HG03095 (cell line): Measurements from ENCODE around the gene ZNF362.
"Not testable (repeated sequence)": the region's sequence is repeated elsewhere in the genome, so short reads cannot be mapped to it uniquely, and the experiment has no call there.

Experiments used
- ATAC-seq: cut with Tn5 transposase; IDR thresholded peaks from one replicate; pipeline ENCODE4 v1.9.1; 2021; ENCODE audit warnings: moderate library complexity; ENCODE audit not compliant: unreplicated experiment

Gene ZNF362

DNA sequence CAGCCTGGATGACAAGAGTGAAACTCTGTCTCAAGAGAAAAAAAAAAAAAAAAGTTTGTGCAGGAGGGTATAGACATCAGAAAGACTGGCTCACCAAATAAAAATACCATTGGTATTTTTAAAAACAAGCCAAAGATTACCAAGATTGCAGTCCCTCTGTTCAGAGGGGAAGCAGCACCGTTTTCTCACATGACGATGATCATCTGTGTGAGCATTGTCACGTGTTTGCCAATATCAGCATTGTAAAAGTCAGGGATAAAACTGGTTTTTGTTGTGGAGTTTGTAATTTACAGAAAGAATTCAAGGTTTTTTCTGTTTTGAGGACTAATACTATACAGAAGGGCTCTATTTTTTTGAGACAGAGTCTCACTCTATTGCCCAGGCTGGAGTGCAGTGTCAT, 26.5 kb downstream of the ZNF362 start:
- ATAC-seq: no peak

DNA sequence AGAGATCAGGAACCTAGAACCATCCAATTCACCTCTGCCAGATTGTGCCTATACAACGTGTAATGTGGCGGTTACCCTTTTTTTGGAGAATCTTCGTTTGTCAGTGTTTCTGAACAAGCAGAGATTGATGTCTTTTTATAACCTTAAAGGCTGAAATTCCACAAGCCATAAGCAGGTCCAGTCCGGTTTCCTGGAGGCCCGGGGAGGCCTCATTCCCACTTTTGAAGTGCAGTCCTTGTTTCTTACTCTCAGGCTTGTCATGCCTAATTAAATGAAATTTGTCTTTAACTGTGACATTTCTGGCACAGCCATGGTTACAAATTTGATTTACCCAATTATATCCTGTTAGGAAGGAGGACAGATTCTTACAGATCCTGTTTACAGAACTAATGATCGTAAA, 27.8 kb downstream of the ZNF362 start:
- ATAC-seq: no peak

DNA sequence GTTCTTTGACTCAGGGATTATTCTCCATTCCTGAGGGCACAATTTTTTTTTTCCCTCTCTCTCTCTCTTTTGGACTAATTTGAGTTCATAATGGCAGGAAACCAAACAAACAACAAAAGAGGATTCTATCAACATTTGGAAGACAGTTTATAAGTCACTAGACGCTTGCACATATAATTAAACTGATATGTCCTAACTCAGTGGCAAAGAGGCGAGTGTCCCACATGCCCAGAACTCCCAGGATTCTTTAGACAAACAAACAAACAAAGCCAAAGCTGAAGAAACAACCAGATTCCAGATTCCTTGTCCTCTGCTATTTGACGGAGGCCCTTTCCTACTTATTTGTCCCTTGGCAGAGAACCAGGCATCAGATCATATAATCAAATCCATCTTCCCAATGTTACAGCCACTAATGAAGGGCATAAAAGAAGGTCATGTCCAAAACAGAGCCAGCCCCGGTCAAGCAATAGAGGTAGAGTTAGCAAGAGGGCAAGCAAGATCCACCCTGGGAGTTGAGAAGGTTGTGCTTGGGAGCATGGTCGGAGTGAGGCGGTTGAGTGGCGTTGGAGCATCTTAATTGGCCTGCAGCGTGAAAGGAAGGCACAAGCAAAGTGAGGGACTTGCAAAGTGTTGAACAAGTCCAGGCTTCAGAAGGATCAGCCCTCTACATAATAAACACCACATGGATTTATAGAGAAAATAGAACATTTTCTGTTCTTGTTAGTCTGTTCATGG, 30.3 kb downstream of the ZNF362 start:
- ATAC-seq: no peak

DNA sequence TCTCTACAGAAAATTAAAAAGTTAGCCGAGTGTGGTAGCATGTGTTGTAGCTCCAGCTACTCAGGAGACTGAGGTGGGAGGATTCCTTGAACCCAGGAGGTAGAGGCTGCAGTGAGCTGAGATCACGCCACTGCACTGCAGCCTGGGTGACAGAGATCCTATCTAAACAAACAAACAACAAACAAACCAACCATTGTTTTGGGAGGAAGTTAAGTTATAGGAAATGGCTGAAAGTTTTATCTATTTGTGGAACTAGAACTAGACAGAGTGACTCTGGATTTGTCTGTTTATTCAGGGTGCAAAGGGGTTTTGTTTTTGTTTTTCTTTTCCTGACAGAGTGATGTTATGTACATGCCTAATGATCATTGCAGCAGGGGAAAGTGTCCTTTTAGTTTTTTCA, 31.0 kb downstream of the ZNF362 start:
- ATAC-seq: no peak

DNA sequence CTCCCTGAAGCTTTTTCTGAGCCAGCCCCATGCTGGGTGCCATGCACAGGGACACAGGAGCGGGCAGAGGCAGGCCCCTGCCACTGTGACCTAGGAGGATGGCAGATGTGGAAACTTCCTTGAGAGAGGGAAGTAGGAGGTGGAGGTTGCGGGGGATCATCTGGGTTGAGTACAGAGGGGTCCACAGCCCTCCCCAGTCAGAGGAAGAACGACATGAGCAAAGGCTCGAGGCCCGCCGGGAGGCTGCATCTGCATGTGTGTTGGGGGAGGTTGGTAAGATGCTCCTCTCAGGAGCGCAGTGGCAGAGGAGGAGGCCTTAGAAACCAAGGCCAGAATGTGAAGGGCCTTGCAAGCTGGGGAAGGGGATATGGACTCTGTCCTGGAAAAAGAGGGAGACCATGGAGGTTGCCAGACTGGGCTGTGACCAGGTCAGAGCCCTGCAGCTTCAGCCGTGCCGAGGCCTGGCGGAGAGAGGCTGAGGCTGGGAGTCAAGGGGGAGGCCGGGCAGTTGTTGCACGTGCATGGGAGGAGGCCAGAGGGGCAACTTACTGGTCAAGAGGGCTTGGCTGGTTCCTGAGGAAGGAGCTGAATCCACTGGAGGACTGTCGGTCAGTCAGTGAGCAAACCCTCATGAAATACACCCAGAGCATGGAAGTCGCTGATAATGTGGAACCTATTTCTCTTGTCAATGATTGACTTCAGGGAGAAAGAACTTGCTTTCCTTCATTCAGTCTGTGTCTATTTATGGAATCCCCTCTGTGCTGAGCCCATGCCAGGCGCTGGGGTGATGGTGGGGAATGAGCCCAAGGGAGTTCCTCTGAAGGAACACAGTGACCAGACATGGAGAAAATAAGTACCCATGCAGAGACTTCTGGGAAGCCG, 32.9 kb downstream of the ZNF362 start:
- no peak for ATAC-seq

DNA sequence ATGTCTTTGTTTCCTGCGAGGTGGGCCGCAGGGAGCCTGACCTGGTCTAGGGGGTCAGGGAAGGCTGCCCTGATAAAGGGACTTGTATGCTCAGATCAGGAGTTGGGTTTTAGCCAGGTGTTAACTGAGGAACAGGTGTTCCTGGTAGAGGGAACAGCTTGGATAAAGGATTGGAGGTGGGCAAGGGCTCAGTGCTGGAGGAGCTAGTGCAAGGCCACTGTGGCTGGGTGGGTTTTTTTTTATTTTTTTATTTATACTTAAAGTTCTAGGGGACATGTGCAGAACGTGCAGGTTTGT, 33.5 kb downstream of the ZNF362 start:
- ATAC-seq: no peak

DNA sequence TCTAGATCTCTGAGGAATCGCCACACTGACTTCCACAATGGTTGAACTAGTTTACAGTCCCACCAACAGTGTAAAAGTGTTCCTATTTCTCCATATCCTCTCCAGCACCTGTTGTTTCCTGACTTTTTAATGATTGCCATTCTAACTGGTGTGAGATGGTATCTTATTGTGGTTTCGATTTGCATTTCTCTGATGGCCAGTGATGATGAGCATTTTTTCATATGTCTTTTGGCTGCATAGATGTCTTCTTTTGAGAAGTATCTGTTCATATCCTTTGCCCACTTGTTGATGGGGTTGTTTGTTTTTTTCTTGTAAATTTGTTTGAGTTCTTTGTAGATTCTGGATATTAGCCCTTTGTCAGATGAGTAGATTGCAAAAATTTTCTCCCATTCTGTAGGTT, 34.3 kb downstream of the ZNF362 start:
- not testable (repeated sequence) for ATAC-seq

DNA sequence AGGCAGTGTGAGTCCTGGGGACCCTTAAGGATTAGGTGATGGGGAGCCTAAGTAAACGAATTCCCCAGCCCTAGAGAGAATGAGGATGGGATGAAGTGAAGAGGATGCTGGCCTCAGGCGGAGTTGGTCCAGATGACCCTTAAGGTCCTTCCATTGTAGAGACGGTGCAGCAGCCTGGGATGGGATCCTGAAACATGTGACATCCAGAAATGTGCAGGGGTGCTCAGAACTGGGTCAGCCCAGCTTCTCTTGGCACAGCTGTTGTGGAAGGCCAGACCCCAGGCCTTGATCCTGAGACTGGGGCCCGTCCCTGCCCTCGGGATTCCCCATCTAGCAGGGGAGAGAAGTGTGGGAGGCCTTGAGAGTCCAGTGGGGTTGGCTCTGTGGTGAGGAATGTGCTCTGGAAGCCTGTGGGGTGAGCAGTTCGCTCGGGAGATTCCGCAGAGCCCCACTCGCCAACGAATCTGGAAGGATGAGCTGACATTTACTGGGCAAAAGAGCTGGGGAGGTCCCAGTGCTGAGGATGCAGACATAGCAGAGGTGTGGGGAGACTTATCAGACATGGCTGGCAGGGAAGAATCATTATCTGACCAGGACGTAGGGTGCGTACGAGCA, 36.5 kb downstream of the ZNF362 start:
- ATAC-seq: no peak

DNA sequence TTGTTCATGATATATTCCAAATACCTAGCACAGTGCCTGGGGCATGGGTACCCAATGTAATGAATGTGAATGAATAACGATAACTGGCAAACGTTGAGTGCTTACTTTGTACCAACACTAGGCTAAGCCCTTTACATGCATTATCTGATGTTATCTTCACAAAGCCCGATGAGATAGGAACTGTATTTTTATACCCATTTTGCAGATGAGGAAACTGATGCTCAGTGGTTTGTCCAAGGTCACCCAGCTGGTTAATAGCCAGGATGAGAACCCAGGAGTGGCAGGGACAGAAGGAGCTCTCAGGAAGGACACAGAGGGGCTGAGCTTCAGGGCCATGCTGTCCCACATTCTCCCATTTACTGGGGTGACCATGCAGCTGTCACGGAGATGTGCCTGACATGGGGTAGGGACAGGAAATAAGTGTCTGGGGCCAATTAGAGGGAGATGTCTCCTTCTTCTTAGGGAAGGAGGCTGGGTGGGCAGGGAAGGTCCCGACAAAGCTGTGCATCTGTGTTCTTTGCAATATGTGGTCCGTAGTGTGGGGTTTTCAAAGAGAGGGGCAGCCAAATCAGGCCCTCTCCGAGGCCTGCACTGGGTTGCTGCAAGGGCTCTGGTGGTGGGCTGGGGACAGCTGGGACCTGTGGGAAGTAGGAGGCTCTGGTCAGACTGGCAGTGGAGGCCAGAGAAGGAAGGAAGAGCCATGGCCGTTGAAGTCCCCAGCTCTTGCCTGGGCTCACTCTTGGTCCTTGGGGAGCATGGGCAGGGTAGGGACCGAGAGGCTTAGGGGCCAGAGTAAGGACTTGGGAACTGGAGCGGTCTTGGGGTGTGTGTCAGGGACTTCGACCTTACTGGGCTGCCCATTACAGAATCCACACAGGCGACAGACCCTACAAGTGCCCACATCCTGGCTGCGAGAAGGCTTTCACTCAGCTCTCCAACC, 38.0 kb downstream of the ZNF362 start:
- no peak for ATAC-seq

DNA sequence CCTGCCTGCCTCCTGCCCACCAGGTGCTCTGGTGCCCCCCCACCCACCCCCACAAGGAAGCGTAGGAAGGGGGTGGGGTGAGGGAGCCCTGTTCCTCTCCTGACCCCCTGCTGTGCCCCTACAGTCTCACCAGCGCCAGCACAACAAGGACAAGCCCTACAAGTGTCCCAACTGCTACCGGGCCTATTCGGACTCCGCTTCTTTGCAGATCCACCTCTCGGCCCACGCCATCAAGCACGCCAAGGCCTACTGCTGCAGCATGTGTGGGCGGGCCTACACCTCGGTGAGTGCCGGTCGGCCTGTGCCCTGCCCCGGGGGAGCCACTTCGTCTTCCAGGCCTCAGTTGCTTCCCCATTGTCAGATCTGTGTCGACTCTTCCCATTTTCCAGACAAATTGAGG, 38.7 kb downstream of the ZNF362 start:
- ATAC-seq: no peak

DNA sequence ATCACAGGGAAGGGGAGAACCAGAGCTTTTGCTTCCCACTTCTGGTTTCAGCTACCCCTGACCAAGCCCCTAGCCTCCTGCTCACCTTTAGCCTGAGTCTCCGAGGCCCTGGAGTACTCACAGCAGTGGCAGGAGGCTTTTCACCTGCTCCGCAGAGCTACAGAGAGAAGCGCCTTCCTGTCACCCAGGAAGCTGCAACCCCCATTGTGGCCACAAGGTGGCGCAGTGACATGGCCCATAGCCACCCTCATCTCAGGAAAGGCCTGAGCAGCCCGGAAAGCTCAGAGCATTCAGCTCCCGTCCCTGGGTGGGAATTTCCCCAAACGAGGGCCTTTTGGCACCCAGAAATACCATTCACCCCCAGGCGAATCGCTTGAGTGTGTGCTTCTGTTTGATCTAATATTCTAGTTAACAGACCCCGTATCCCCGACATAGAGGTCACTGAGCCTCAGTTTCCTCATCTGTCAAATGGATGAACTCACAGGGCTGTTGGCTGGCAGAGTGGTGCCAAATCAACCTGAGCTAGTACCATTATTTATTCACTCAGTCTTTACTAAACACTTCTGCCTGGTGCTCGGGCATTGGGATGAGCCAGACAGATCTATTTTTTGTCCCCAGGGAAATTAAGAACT, 39.3 kb downstream of the ZNF362 start:
- ATAC-seq: peak; percentile 77

DNA sequence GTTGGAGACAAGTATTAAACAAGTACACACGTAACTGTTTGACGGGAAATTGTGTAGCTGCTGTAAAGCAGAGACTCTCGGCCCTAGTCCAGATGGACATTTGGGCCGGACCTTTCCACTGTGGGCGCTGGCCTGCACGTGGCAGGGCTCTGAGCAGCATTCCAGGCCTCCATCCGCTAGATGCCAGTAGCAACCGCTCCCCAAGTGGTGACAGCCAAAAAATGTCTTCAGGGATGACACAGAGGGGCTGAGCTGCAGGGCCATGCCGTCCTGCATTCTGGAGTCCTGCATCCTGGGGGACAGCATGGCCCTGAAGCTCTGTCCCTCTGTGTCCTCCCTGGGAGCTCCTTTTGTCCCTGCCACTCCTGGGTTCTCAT, 39.8 kb downstream of the ZNF362 start:
- no peak for ATAC-seq

DNA sequence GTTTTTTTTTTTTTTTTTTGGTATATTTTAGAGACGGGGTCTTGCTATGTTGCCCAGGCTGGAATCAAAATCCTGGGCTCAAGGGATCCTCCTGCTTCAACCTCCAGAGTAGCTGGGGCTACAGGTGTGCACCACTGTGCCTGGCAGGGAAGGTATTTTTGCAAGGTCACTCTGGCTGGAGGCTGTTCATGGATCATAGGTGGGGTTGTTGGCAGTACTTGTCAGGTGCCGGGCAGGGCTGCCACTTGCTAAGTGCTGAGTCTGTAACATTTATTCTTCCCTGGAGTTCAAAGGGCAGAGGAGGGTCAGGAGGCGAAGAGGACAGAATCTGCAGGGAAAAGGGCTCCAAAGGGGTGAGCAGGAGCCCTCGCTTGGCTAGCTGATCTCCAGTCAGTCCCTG, 40.5 kb downstream of the ZNF362 start:
- ATAC-seq: no peak

DNA sequence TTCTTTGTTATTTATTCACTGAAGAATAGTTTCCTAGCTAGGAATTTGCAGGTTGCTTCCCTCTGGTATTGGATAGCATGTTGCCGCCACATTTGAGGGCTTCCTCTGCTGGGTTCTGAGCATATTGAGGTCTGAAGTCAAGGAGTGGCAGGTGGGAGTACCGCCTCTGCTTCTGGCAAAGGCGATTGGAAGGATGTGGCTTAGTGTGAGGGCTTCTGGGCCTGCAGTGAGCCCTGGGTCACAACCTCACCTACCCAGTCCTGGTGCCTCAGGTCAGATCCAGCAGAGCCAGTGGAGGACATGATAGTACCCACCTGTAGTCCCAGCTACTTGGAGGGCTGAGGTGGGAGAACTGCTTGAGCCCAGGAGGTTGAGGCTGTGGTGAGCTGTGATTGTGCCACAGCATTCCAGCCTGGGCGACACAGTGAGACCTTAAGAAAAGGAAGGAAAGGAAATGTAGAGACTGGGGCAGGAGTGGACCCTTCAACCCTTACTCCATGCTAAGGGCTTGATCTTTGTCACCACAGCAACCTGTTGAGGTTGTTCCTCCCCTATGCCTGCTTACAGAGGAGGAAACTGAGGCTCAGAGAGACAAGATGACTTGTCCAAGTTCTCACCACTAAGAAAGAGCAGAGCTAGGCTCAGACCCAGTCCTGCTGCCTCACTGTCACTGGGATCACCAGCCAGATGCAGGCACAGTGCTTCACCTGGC, 41.8 kb downstream of the ZNF362 start:
- ATAC-seq: no peak

DNA sequence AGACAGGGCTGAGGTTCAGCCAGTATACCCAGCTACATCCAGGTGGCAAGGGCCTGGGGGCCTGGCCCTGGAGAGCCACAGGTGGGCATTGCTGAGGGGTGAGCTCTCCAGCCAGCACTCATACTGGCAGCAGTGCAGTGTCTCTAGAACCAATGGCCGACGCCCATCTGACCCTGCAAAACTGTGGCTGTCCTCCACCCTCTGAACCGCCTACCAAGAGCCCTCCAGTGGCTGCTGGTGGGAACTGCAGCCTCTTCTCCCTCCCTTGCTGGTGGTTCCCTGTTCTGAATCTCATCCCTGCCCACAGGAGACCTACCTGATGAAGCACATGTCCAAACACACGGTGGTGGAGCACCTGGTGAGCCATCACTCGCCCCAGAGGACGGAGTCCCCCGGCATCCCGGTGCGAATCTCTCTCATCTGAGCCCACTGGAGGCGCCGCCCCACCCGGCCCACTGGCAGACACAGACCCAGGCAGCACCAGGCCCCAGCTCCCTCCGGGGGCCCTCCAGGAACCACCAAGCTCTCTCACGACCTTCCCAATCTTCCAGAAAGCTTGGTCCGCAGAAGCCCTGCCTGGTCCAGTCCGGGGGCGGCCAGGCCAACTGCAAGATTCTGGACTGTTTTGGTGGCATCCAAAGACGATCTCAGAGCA, 42.5 kb downstream of the ZNF362 start:
- no peak for ATAC-seq

DNA sequence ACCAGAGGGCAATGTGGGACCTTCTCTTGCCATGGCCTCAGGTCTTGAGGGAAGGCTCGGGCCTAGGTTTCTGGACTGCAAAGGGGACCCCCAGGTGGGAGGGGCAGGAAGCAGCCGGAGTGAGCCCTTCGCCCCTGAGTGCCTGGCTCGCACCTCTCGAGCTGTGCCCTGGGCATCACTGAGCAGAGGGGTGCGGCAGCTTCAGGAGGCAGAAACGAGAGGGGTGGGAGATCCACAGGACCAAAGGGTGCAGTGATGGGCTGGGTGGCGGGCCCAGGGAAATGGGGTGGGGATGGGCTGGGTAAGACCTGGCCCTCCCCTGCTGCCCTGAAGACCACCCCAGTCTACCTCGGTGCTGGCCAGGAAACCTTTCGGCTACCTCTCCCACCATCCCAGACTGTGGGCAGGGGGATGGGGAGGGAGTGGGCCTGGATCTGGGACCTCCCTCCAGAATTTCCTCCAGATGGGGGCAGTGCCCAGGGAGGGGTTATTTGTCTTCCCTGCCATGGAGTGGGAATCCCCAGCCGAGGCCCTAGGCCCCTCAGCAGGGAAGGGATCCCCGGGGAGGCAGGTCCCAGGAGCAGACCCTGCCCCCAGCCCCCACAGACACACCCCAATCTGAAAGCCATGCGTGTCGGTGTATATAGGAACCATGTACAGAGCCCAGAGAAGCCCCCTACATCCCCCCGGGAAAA, 43.3 kb downstream of the ZNF362 start:
- no peak for ATAC-seq

DNA sequence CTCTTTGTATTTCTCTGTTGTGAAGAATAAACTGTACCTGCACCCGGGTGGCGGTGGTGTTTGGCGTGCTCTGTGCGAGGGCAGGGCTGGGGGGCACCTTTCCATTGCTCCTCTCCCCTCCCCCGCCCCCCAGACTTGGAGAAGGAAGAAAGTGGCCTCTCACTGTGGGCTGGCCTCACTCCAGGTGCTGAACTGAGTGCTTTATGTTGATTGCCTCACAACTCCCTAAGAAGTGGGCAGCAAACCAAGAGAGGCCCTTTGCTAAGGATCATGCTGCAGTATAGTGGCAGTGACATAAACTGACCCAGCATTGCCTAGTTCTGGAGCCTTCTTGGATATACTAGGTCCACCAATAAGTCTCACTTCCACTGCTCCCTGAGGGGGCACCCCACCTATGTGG, 44.4 kb downstream of the ZNF362 start:
- ATAC-seq: no peak

DNA sequence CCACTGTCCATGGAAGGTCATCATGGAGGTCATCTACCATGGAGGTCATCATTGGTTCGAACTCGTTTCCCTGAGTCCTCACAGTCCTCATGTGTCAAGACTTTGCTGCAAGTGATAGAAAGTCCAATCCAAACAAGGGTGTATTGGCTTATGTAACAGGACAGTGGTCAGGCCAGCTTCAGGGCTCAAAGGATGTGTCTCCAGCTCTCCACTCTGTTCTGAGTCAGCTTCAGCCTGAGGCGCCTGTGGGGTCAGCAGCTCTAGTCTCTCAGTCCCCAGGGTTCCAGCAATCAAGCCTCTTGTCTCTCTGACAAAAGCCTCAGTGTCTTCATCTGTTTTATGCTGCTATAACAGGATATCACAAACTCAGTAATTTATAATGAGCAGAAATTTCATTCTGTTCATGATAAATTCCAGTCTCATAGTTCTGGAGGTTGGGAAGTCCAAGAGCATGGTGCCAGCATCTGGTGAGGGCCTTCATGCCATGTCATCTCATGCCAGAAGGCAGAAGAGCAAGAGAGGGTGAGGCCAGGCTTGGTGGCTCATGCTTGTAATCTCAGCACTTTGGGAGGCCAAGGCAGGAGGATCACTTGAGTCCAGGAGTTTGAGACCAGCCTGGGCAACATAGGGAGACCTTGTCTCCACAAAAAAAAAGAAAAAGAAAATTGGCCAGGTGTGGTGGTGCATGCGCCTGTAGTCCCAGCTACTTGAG, 45.1 kb downstream of the ZNF362 start:
- ATAC-seq: no peak
